A673 (cell line): ENCODE data around the gene DIAPH1.

Experiments
- EZH2 ChIP-seq: fragments of 200-600 bp; sonication (generic); IDR thresholded peaks from 2 replicates; pipeline ENCODE4 v1.6.1; 2017; ENCODE audit warnings: borderline replicate concordance, low read depth, mild to moderate bottlenecking, mixed read lengths, antibody characterized with exemption, low read length; ENCODE audit not compliant: poor library complexity, severe bottlenecking
- TF ChIP-seq, protein P1 (sequence below): fragments of 300-800, 200-600 bp; sonication (generic); conservative IDR thresholded peaks from 2 replicates; pipeline ENCODE4 v1.5.1; 2017; ENCODE audit warnings: low read depth, mild to moderate bottlenecking, antibody characterized with exemption, low read length, moderate library complexity, mixed read lengths

DNA sequence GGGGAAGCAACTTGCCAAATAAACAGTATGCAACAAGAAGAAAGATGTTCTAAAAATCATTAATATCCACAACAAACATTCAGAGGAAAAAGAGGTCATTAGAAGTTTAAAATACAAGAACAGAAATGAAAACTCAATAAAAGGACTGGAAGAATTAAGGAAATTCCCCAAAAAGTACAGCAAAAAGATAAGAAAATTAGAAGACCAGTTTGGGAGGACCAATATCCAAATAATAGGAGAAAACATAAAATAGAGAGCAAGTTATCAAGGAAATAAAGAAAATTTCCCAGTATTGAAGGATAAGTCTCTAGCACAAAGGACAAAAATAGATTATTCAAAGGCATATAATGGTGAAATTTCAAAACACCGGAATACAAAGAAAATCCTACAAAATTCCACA is 21.9 kb downstream of the DIAPH1 start:
- TF ChIP-seq, protein P1, sequence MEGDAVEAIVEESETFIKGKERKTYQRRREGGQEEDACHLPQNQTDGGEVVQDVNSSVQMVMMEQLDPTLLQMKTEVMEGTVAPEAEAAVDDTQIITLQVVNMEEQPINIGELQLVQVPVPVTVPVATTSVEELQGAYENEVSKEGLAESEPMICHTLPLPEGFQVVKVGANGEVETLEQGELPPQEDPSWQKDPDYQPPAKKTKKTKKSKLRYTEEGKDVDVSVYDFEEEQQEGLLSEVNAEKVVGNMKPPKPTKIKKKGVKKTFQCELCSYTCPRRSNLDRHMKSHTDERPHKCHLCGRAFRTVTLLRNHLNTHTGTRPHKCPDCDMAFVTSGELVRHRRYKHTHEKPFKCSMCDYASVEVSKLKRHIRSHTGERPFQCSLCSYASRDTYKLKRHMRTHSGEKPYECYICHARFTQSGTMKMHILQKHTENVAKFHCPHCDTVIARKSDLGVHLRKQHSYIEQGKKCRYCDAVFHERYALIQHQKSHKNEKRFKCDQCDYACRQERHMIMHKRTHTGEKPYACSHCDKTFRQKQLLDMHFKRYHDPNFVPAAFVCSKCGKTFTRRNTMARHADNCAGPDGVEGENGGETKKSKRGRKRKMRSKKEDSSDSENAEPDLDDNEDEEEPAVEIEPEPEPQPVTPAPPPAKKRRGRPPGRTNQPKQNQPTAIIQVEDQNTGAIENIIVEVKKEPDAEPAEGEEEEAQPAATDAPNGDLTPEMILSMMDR, result no peak
- no peak for TF ChIP-seq EZH2
